Stimulated activated CD4-positive, alpha-beta T cell treated with anti-CD3 and anti-CD28 coated beads, Interleukin-1b, Interleukin-23, amount 100 ng/mL, for 4 hours (primary cell): ENCODE data around the gene CAP2.
"Not testable (repeated sequence)": the region's sequence is repeated elsewhere in the genome, so short reads cannot be mapped to it uniquely, and the experiment has no call there.

ENCODE experiments used
- DNase-seq, 2 donors: peaks; one replicate each; pipeline ENCODE4 v3.0.0-alpha.2; 2020; ENCODE audit warnings: low read depth in 2 of 2

CAP2 gene

GRCh38 chr6:17440811-17441210 lies 47.4 kb downstream of the CAP2 start:
- DNase-seq, result not testable (repeated sequence)

GRCh38 chr6:17442196-17442595 lies 48.8 kb downstream of the CAP2 start:
- DNase-seq, result no peak

GRCh38 chr6:17446713-17447112 lies 53.3 kb downstream of the CAP2 start:
- DNase-seq, result no peak

GRCh38 chr6:17448165-17448564 lies 54.8 kb downstream of the CAP2 start:
- DNase-seq, result no peak

GRCh38 chr6:17450397-17450796 lies 57.0 kb downstream of the CAP2 start:
- DNase-seq, result no peak

GRCh38 chr6:17450832-17451231 lies 57.4 kb downstream of the CAP2 start:
- no peak for DNase-seq

- DNase-seq, result no peak
These were observed 58.7 kb downstream of the CAP2 start for GRCh38 chr6:17452096-17452495.

GRCh38 chr6:17454316-17455005 lies 61.1 kb downstream of the CAP2 start:
- no peak for DNase-seq

- DNase-seq, result no peak
These were observed 62.5 kb downstream of the CAP2 start for GRCh38 chr6:17455919-17456318.

GRCh38 chr6:17456711-17457110 lies 63.3 kb downstream of the CAP2 start:
- no peak for DNase-seq

- DNase-seq, result no peak
These were observed 64.0 kb downstream of the CAP2 start for GRCh38 chr6:17457405-17457804.

- no peak for DNase-seq
These were observed 64.6 kb downstream of the CAP2 start for GRCh38 chr6:17457956-17458355.

GRCh38 chr6:17458966-17459365 lies 65.6 kb downstream of the CAP2 start:
- DNase-seq, result no peak

GRCh38 chr6:17460862-17461261 lies 67.5 kb downstream of the CAP2 start:
- DNase-seq, result no peak

GRCh38 chr6:17466147-17466546 lies 72.8 kb downstream of the CAP2 start:
- DNase-seq, result no peak

- DNase-seq, result no peak
These were observed 73.3 kb downstream of the CAP2 start for GRCh38 chr6:17466707-17467106.

- DNase-seq, result no peak
These were observed 75.8 kb downstream of the CAP2 start for GRCh38 chr6:17469006-17469832.

GRCh38 chr6:17470202-17470937 lies 77.0 kb downstream of the CAP2 start:
- no peak for DNase-seq

- DNase-seq, result no peak
These were observed 77.5 kb downstream of the CAP2 start for GRCh38 chr6:17470938-17471327.

GRCh38 chr6:17472653-17473183 lies 79.3 kb downstream of the CAP2 start:
- no peak for DNase-seq

- no peak for DNase-seq
These were observed 80.2 kb downstream of the CAP2 start for GRCh38 chr6:17473554-17473953.

GRCh38 chr6:17474289-17474688 lies 80.9 kb downstream of the CAP2 start:
- DNase-seq, result no peak
